Keratinocyte (primary cell): Measurements from ENCODE around the gene EXD2. TPM values are rescaled to one million over a fixed set of nuclear protein-coding genes. Genes with fewer than 3 reads are reported as not detected.
A peak's percentile ranks its signal among the peaks of the same experiment; 100 is the strongest.

Source experiments
- DNase-seq: peaks from one replicate; pipeline ENCODE4 v3.0.0-alpha.2; 2011; ENCODE audit warnings: low read depth, missing footprints, low spot score
- FAIRE-seq: peaks from 2 replicates; lab custom pipeline; 2011; peaks lifted over from hg19 to GRCh38; lab: Jason Lieb, UNC
- H2AFZ ChIP-seq: 2 replicates; pipeline ENCODE4 v1.6.0; 2012; ENCODE audit warnings: low read length, control low read depth, inconsistent platforms; ENCODE audit not compliant: control insufficient read depth
- H3K27ac ChIP-seq: 2 replicates; pipeline ENCODE4 v1.5.1; 2011; ENCODE audit warnings: low read length; ENCODE audit not compliant: control insufficient read depth, insufficient read depth
- H3K27me3 ChIP-seq: 3 replicates; pipeline ENCODE4 v1.6.0; 2011; ENCODE audit warnings: low read length; ENCODE audit not compliant: control insufficient read depth, insufficient read depth; ENCODE audit errors: extremely low read depth
- H3K36me3 ChIP-seq, 2 experiments: 2 replicates in 1 of 2; 3 replicates in 1 of 2; pipeline ENCODE4 v1.5.1; 2011; ENCODE audit warnings: low read length in 2 of 2, mild to moderate bottlenecking in 1 of 2; ENCODE audit not compliant: control insufficient read depth in 2 of 2, insufficient read depth in 2 of 2; ENCODE audit errors: extremely low read depth in 1 of 2
- H3K4me1 ChIP-seq: 3 replicates; pipeline ENCODE4 v1.5.1; 2011; ENCODE audit warnings: low read length; ENCODE audit not compliant: control insufficient read depth, insufficient read depth; ENCODE audit errors: extremely low read depth
- H3K4me2 ChIP-seq: 3 replicates; pipeline ENCODE4 v1.6.0; 2011; ENCODE audit warnings: low read depth, low read length; ENCODE audit not compliant: control insufficient read depth, insufficient read depth; ENCODE audit errors: extremely low read depth
- H3K4me3 ChIP-seq, 3 experiments: fragments of 200-600 bp in 1 of 3; sonication (generic) in 1 of 3; 2 replicates in 2 of 3; 3 replicates in 1 of 3; pipeline ENCODE4 v1.5.1; 2011 to 2016; ENCODE audit warnings: low read length in 3 of 3, mild to moderate bottlenecking in 3 of 3, control low read depth in 2 of 3, inconsistent platforms in 1 of 3, low read depth in 1 of 3, mixed read lengths in 1 of 3, mixed run types in 1 of 3, moderate library complexity in 1 of 3; ENCODE audit not compliant: control insufficient read depth in 2 of 3, insufficient read depth in 2 of 3; ENCODE audit errors: extremely low read depth in 1 of 3
- H3K79me2 ChIP-seq: 2 replicates; pipeline ENCODE4 v1.6.0; 2012; ENCODE audit warnings: low read length; ENCODE audit not compliant: control insufficient read depth, insufficient read depth
- H3K9ac ChIP-seq: 3 replicates; pipeline ENCODE4 v1.6.0; 2011; ENCODE audit warnings: low read length; ENCODE audit not compliant: control insufficient read depth, insufficient read depth; ENCODE audit errors: extremely low read depth
- H3K9me1 ChIP-seq: 3 replicates; pipeline ENCODE4 v1.6.0; 2011; ENCODE audit warnings: low read length; ENCODE audit not compliant: control insufficient read depth, insufficient read depth; ENCODE audit errors: extremely low read depth
- H3K9me3 ChIP-seq: 2 replicates; pipeline ENCODE4 v1.5.1; 2012; ENCODE audit warnings: low read depth, low read length; ENCODE audit not compliant: control insufficient read depth
- H4K20me1 ChIP-seq: 3 replicates; pipeline ENCODE4 v1.6.0; 2011; ENCODE audit warnings: low read length; ENCODE audit not compliant: control insufficient read depth, insufficient read depth; ENCODE audit errors: extremely low read depth
- CTCF ChIP-seq, 3 experiments: IDR thresholded peaks in 1 of 3; conservative IDR thresholded peaks in 1 of 3; optimal IDR thresholded peaks in 1 of 3; 2 replicates in 2 of 3; 3 replicates in 1 of 3; pipeline versions ENCODE3 to v1.5.1; 2011; ENCODE audit warnings: low read length in 3 of 3, mild to moderate bottlenecking in 3 of 3, moderate library complexity in 2 of 3, control low read depth in 1 of 3, inconsistent platforms in 1 of 3; ENCODE audit not compliant: insufficient read depth in 2 of 3; ENCODE audit errors: extremely low read depth in 1 of 3
- EZH2 ChIP-seq: IDR thresholded peaks from one replicate; pipeline ENCODE4 v1.6.1; 2012; ENCODE audit warnings: inconsistent platforms, mild to moderate bottlenecking, low read length, moderate library complexity
- dilution Hi-C: fragments of 300-500 bp; cut with MboI; formaldehyde crosslinking; loops from one replicate; pipeline ENCODE4 v1.7.0; 2020; ENCODE audit warnings: low sequenced_read_pairs; ENCODE audit not compliant: extremely low pct_ligation_motif_present
- polyA plus RNA-seq, 5 experiments: library from polyadenylated mRNA; depleted of rRNA in 3 of 5; stranded (reverse) in 3 of 5; stranded (forward) in 1 of 5; unstranded in 1 of 5; fragments of >200 nt; gene quantifications; 1 replicate in 1 of 5; 2 replicates in 3 of 5; 3 replicates in 1 of 5; pipeline versions ENCODE4 v1.2.1 to v1.2.3, GENCODE V29; 2011 to 2012; ENCODE audit warnings: missing spikeins in 2 of 5, low read depth in 1 of 5, low replicate concordance in 1 of 5

The EXD2 gene
- polyA plus RNA-seq, 1 donor (not counting 4 experiments of a cell fraction or from before 2014, with no cell fraction given), result 22.7 TPM

GRCh38 chr14:69153873-69154270 lies 37.4 kb upstream of the EXD2 start:
- peak; percentile 29 for FAIRE-seq

GRCh38 chr14:69154779-69155178 lies 36.5 kb upstream of the EXD2 start:
- TF ChIP-seq EZH2 (no peak), CTCF (optimal IDR thresholded peaks at IDR 0.05 in 1 of 3, IDR thresholded peaks at IDR 0.05 in 1 of 3, conservative IDR thresholded peaks at IDR 0.05 in 1 of 3; ENCODE audit: extremely low read depth in 1 of 3, insufficient read depth in 2 of 3, low read length in 3 of 3) (no peak)
- Histone ChIP-seq H3K4me1 (peaks cover 20% of the 10 kb centered on the region), H3K9me1 (no peaks in the 10 kb centered on the region), H3K27me3 (peaks cover 3% of the 10 kb centered on the region), H3K4me2 (no peak overlapping the region), H3K36me3 (no peaks in the 10 kb centered on the region), H4K20me1 (no peaks in the 10 kb centered on the region), H3K79me2 (peaks cover 23% of the 10 kb centered on the region), H3K9ac (no peak overlapping the region), H3K27ac (no peak overlapping the region), H3K9me3 (no peaks in the 10 kb centered on the region), H2AFZ (no peak overlapping the region), H3K4me3 (no peak overlapping the region)
- FAIRE-seq (peak; percentile 67), DNase-seq (no peak)
- dilution Hi-C loops, result no loop called here

More at GRCh38 chr14:69153873-69154270, 37.4 kb upstream of the EXD2 start:
- Histone ChIP-seq H3K4me3 (peak overlapping the region; percentile 82 to 91 (median 83)), H3K27me3 (no peaks in the 10 kb centered on the region), H3K9me1 (no peaks in the 10 kb centered on the region), H3K4me2 (peak overlapping the region; percentile 96), H4K20me1 (no peaks in the 10 kb centered on the region), H3K9me3 (no peaks in the 10 kb centered on the region), H3K9ac (peak overlapping the region; percentile 72), H3K79me2 (peaks cover 31% of the 10 kb centered on the region), H3K36me3 (peaks cover 0 to 3% of the 10 kb centered on the region in 2 experiments), H3K27ac (no peak overlapping the region), H3K4me1 (peaks cover 28% of the 10 kb centered on the region), H2AFZ (peak overlapping the region; percentile 87)
- dilution Hi-C loops, result no loop called here
- no peak for DNase-seq
- TF ChIP-seq CTCF (optimal IDR thresholded peaks at IDR 0.05 in 1 of 3, IDR thresholded peaks at IDR 0.05 in 1 of 3, conservative IDR thresholded peaks at IDR 0.05 in 1 of 3; ENCODE audit: extremely low read depth in 1 of 3, insufficient read depth in 2 of 3, low read length in 3 of 3), result no peak
- no peak for TF ChIP-seq EZH2
